HG02759 (cell line): ENCODE results near the gene RAMP1.

ENCODE experiments used
- ATAC-seq: cut with Tn5 transposase; IDR thresholded peaks from one replicate; pipeline ENCODE4 v1.9.1; 2021; ENCODE audit warnings: mild to moderate bottlenecking, moderate library complexity; ENCODE audit not compliant: unreplicated experiment

Gene RAMP1

GRCh38 chr2:237876061-237876526, 16.7 kb downstream of the RAMP1 start:
- ATAC-seq = no peak

GRCh38 chr2:237876532-237876931, 17.1 kb downstream of the RAMP1 start:
- no peak for ATAC-seq

- no peak for ATAC-seq
Measured at GRCh38 chr2:237876951-237877491, 17.6 kb downstream of the RAMP1 start.

- ATAC-seq = no peak
Measured at GRCh38 chr2:237877576-237878307, 18.3 kb downstream of the RAMP1 start.

- ATAC-seq = no peak
Measured at GRCh38 chr2:237878321-237879057, 19.1 kb downstream of the RAMP1 start.

GRCh38 chr2:237879058-237879430, 19.6 kb downstream of the RAMP1 start:
- ATAC-seq = no peak

GRCh38 chr2:237879991-237880560, 20.7 kb downstream of the RAMP1 start:
- no peak for ATAC-seq

GRCh38 chr2:237882510-237883481, 23.4 kb downstream of the RAMP1 start:
- ATAC-seq = no peak

- no peak for ATAC-seq
Measured at GRCh38 chr2:237883951-237884446, 24.6 kb downstream of the RAMP1 start.

- ATAC-seq = no peak
Measured at GRCh38 chr2:237884681-237885080, 25.3 kb downstream of the RAMP1 start.

GRCh38 chr2:237885111-237885930, 25.9 kb downstream of the RAMP1 start:
- no peak for ATAC-seq

- ATAC-seq = no peak
Measured at GRCh38 chr2:237885931-237886684, 26.7 kb downstream of the RAMP1 start.

- ATAC-seq = no peak
Measured at GRCh38 chr2:237886685-237887481, 27.5 kb downstream of the RAMP1 start.

GRCh38 chr2:237888389-237888788, 29.0 kb downstream of the RAMP1 start:
- no peak for ATAC-seq

GRCh38 chr2:237889016-237889415, 29.6 kb downstream of the RAMP1 start:
- no peak for ATAC-seq

GRCh38 chr2:237889811-237890210, 30.4 kb downstream of the RAMP1 start:
- no peak for ATAC-seq

- no peak for ATAC-seq
Measured at GRCh38 chr2:237892478-237892877, 33.1 kb downstream of the RAMP1 start.
